A549 (cell line): ENCODE data around the gene TYW1. TPM values are rescaled to one million over a fixed set of nuclear protein-coding genes. Genes with fewer than 3 reads are reported as not detected.
A peak's percentile ranks its signal among the peaks of the same experiment; 100 is the strongest.

ENCODE experiments used
- ATAC-seq, 2 experiments: fragments of 200-7000 bp in 1 of 2; fragments of >200 bp in 1 of 2; cut with Nextera tagmentation in 1 of 2; cut with Tn5 transposase in 1 of 2; 3 replicates each; pipeline versions ENCODE4 v1.8.0 to v1.9.1; 2018 to 2020; ENCODE audit warnings: mild to moderate bottlenecking in 1 of 2, moderate library complexity in 1 of 2
- CTCF ChIA-PET: fragments of 300-600 bp; sonication (Branson Sonifier 250); formaldehyde crosslinking; extraction: SDS; loops from one replicate; lab custom pipeline; 2021; ENCODE audit warnings: antibody characterized with exemption, inconsistent platforms; lab: Yijun Ruan, JAX
- POLR2A ChIA-PET: fragments of 350-600 bp; formaldehyde crosslinking; extraction: SDS; loops from one replicate; lab custom pipeline; 2021; ENCODE audit warnings: antibody characterized with exemption, inconsistent platforms; lab: Yijun Ruan, JAX
- DNase-seq, 2 experiments: peaks; one replicate each; pipeline versions ENCODE4 v3.0.0 to v3.0.0-alpha.2; 2011 to 2016; ENCODE audit warnings: low read depth in 1 of 2, low spot score in 1 of 2
- FAIRE-seq: peaks from 2 replicates; lab custom pipeline; 2011; peaks lifted over from hg19 to GRCh38; lab: Jason Lieb, UNC
- H3K27ac ChIP-seq, 2 experiments: fragments of >200 bp; sonication (Bioruptor Twin); formaldehyde crosslinking; 3 replicates each; pipeline ENCODE4 v1.5.1; 2016 to 2017
- H3K4me1 ChIP-seq: fragments of >200 bp; sonication (Bioruptor Twin); formaldehyde crosslinking; 3 replicates; pipeline ENCODE4 v1.6.1; 2016
- H3K4me2 ChIP-seq: fragments of >200 bp; sonication (Bioruptor Twin); formaldehyde crosslinking; 3 replicates; pipeline ENCODE4 v1.6.1; 2016
- H3K4me3 ChIP-seq: fragments of >200 bp; sonication (Bioruptor Twin); formaldehyde crosslinking; 3 replicates; pipeline ENCODE4 v1.5.1; 2016
- H3K9me3 ChIP-seq: fragments of >200 bp; sonication (Bioruptor Twin); formaldehyde crosslinking; 3 replicates; pipeline ENCODE4 v1.6.1; 2016
- CBX8 ChIP-seq: fragments of 200-600 bp; sonication (generic); IDR thresholded peaks from 2 replicates; pipeline ENCODE4 v1.6.1; 2016
- CEBPB ChIP-seq, 2 experiments: fragments of >200 bp in 1 of 2; sonication (Bioruptor Twin) in 1 of 2; formaldehyde crosslinking in 1 of 2; IDR thresholded peaks; 2 replicates each; pipeline ENCODE4 v1.6.1; 2012 to 2016
- EHF ChIP-seq: fragments of 250-450 bp; sonication (Bioruptor Pico); IDR thresholded peaks from 2 replicates; pipeline ENCODE4 v1.5.0; 2020; ENCODE audit warnings: mild to moderate bottlenecking
- EHMT2 ChIP-seq: fragments of 200-600 bp; sonication (generic); IDR thresholded peaks from 2 replicates; pipeline ENCODE4 v1.6.1; 2016; ENCODE audit warnings: antibody characterized with exemption, low read depth, mild to moderate bottlenecking, moderate library complexity
- EP300 ChIP-seq, 2 experiments: fragments of >200 bp; sonication (Bioruptor Twin); formaldehyde crosslinking; IDR thresholded peaks; 2 replicates in 1 of 2; 3 replicates in 1 of 2; pipeline ENCODE4 v1.6.1; 2016 to 2017
- ESRRA ChIP-seq: fragments of 150-350 bp; IDR thresholded peaks from 2 replicates; pipeline ENCODE4 v1.6.1; 2014; ENCODE audit warnings: mild to moderate bottlenecking, low read length, borderline replicate concordance
- FOSB ChIP-seq: fragments of 250-450 bp; sonication (Bioruptor Pico); IDR thresholded peaks from 2 replicates; pipeline ENCODE4 v1.5.0; 2020; ENCODE audit warnings: mild to moderate bottlenecking, moderate library complexity
- FOSL2 ChIP-seq, 2 experiments: fragments of 450-650 bp in 1 of 2; fragments of >200 bp in 1 of 2; sonication (Bioruptor Twin) in 1 of 2; formaldehyde crosslinking; IDR thresholded peaks; 2 replicates each; pipeline versions ENCODE4 v1.5.0 to v1.6.1; 2016 to 2020; ENCODE audit warnings: mild to moderate bottlenecking in 1 of 2, moderate library complexity in 1 of 2
- HEYL ChIP-seq: fragments of 250-450 bp; sonication (Bioruptor Pico); IDR thresholded peaks from 2 replicates; pipeline ENCODE4 v1.8.0; 2021; ENCODE audit warnings: mild to moderate bottlenecking, moderate library complexity
- HOXB13 ChIP-seq: fragments of 250-450 bp; sonication (Bioruptor Pico); IDR thresholded peaks from 2 replicates; pipeline ENCODE4 v1.5.0; 2020; ENCODE audit warnings: low read depth, mild to moderate bottlenecking, moderate library complexity
- HOXB5 ChIP-seq: fragments of 250-450 bp; sonication (Bioruptor Pico); IDR thresholded peaks from 2 replicates; pipeline ENCODE4 v1.5.0; 2020; ENCODE audit warnings: mild to moderate bottlenecking, moderate library complexity
- KDM1A ChIP-seq: fragments of 200-600 bp; sonication (generic); IDR thresholded peaks from 2 replicates; pipeline ENCODE4 v1.6.1; 2016; ENCODE audit warnings: low read depth, mild to moderate bottlenecking
- KDM5A ChIP-seq: fragments of 200-600 bp; sonication (generic); IDR thresholded peaks from 2 replicates; pipeline ENCODE4 v1.6.1; 2016; ENCODE audit warnings: antibody characterized with exemption, mild to moderate bottlenecking
- MAFK ChIP-seq: fragments of 450-650 bp; IDR thresholded peaks from 2 replicates; pipeline ENCODE4 v1.6.1; 2014; ENCODE audit not compliant: partially characterized antibody
- NFE2L2 ChIP-seq: fragments of 150-350 bp; conservative IDR thresholded peaks from 2 replicates; pipeline ENCODE4 v1.6.1; 2014; ENCODE audit warnings: low read length
- NR3C1 ChIP-seq: fragments of >200 bp; sonication (Bioruptor Twin); formaldehyde crosslinking; IDR thresholded peaks from 3 replicates; pipeline ENCODE4 v1.6.1; 2017
- POLR2A ChIP-seq: IDR thresholded peaks from 2 replicates; pipeline ENCODE4 v1.6.1; 2012; ENCODE audit warnings: mild to moderate bottlenecking, low read length
- RNF2 ChIP-seq: fragments of 200-600 bp; sonication (generic); IDR thresholded peaks from 2 replicates; pipeline ENCODE4 v1.6.1; 2016; ENCODE audit warnings: low read depth, mild to moderate bottlenecking, antibody characterized with exemption, moderate library complexity, borderline replicate concordance
- SREBF2 ChIP-seq: fragments of 450-650 bp; IDR thresholded peaks from 2 replicates; pipeline ENCODE4 v1.6.1; 2014; ENCODE audit warnings: mild to moderate bottlenecking, moderate library complexity
- ZC3H11A ChIP-seq: fragments of 450-650 bp; IDR thresholded peaks from 2 replicates; pipeline ENCODE4 v1.6.1; 2014; ENCODE audit warnings: antibody characterized with exemption, mild to moderate bottlenecking
- WGBS: methylation state at CpG from one replicate; pipeline ENCODE4 v1.1.6; 2017; ENCODE audit errors: missing lambda C conversion rate; 5-methylcytosine and 5-hydroxymethylcytosine counted together
- polyA plus RNA-seq, 4 experiments: library from polyadenylated mRNA; depleted of rRNA in 3 of 4; stranded (reverse); fragments of >200 nt; fragmentation: RNase III in 1 of 4; extraction: RNeasy Plus Mini Kit Qiagen cat#74134 plus additional on column Dnase treatment in 1 of 4; gene quantifications; 2 replicates in 3 of 4; 3 replicates in 1 of 4; pipeline ENCODE4 v1.2.3, GENCODE V29; 2011 to 2017
- TF ChIP-seq, protein P1 (sequence below): fragments of 450-650 bp; IDR thresholded peaks from 2 replicates; pipeline ENCODE4 v1.6.1; 2014; ENCODE audit warnings: antibody characterized with exemption
- TF ChIP-seq, protein P2 (sequence below): fragments of >200 bp; sonication (Bioruptor Twin); formaldehyde crosslinking; IDR thresholded peaks from 2 replicates; pipeline ENCODE4 v1.6.1; 2016
- TF ChIP-seq, protein P3 (sequence below): fragments of 250-450 bp; sonication (Bioruptor Pico); IDR thresholded peaks from 2 replicates; pipeline ENCODE4 v1.5.0; 2020; ENCODE audit warnings: low read depth, mild to moderate bottlenecking, moderate library complexity
- TF ChIP-seq, protein P4 (sequence below): IDR thresholded peaks from 2 replicates; pipeline ENCODE4 v1.6.1; 2012; ENCODE audit warnings: low read depth, borderline replicate concordance

The TYW1 gene
- polyA plus RNA-seq, 2 of the 4 experiments (the other 2 are of a cell fraction), result 15.3 to 26.9 TPM

DNA sequence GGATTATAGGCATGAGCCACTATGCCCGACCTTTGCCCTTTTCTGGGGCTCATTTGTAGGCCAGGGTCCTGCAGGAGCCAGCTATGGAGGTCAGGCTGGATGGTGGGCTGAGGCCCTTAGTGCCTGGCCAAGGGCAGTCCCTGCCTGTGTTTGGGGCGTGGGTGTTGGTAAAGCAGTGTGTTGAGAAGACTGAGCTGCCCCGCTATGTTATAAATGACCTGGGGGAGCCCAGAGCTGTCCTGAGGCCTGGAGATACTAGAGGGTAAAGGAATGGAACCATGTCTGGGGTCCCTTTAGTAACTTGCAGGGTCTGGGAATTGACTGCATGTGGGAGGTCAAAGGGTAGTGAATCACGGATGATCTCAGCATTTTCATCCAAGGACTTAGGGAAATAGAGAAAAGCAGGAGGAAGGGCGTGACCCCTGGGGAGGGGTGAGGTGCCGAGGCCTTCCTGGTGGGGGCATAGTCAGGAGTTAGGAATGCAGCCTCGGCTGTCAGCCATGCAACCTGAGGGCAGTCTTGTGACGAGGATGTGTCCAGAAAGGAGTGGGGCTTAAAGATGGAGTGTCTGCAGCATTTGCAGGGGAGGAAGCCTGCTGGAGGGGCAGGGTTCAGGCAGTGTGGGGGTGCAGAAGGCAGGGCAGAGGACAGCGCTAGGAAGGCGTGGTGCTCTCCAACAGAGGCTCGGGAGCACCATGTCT is 44.1 kb upstream of the TYW1 start (continued):
- TF ChIP-seq EP300 (IDR thresholded peaks at IDR 0.05) (peak in 1 of 2 experiments; percentile 40; a peak in 1 of 5 replicates), KDM5A (no peak), FOSB (no peak), SREBF2 (no peak), ESRRA (peak; percentile 62; the same call in 1 of the 2 replicates), EHF (CRISPR knock-in tag) (no peak), MAFK (peak; percentile 29), CBX8 (no peak), HOXB13 (no peak), RNF2 (no peak), HOXB5 (CRISPR knock-in tag) (no peak)
- TF ChIP-seq, protein P1, sequence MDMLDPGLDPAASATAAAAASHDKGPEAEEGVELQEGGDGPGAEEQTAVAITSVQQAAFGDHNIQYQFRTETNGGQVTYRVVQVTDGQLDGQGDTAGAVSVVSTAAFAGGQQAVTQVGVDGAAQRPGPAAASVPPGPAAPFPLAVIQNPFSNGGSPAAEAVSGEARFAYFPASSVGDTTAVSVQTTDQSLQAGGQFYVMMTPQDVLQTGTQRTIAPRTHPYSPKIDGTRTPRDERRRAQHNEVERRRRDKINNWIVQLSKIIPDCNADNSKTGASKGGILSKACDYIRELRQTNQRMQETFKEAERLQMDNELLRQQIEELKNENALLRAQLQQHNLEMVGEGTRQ, result no peak
- TF ChIP-seq, protein P2, sequence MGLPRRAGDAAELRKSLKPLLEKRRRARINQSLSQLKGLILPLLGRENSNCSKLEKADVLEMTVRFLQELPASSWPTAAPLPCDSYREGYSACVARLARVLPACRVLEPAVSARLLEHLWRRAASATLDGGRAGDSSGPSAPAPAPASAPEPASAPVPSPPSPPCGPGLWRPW, result no peak

DNA sequence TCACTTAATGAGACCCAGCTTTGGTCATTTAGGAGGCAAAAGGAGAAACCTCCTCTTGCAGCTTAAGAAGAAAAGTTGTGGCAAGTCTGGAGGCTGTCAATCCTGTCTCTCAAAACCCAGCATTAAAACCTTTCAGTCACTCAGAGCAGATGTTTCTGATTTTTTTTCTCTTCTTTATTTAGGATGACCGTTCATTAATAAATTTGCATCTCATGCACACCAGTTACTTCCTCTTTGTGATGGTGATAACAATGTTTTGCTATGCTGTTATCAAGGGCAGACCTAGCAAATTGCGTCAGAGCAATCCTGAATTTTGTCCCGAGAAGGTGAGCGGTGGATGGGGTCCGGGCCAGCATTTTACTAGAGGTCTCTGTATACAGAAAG is 43.6 kb upstream of the TYW1 start:
- ChIA-PET CTCF (no interaction called here), POLR2A (interaction anchor here (1.2 kb wide), 1 partner anchor 108 kb away, joined by 3 read pairs; no protein-coding TSS in a partner anchor)
- peak overlapping the region; percentile 75 for H3K4me2 ChIP-seq
- TF ChIP-seq CEBPB (IDR thresholded peaks at IDR 0.05) (0 out of 4 replicates have a peak, but pooled peaks of 1 of the 2 experiments have one; percentile 11), EHMT2 (no peak), HOXB5 (CRISPR knock-in tag) (no peak)
- no peak overlapping the region for H3K4me3 ChIP-seq
- DNase-seq, result no peak
- peaks cover 23% of the 10 kb centered on the region for H3K4me1 ChIP-seq
- no peak for ATAC-seq
- H3K9me3 ChIP-seq, result no peaks in the 10 kb centered on the region
- 90% methylated on average over 5 of the region's 5 CpGs for WGBS
- FAIRE-seq, result no peak
- peak overlapping the region; percentile 73 to 93 for H3K27ac ChIP-seq

DNA sequence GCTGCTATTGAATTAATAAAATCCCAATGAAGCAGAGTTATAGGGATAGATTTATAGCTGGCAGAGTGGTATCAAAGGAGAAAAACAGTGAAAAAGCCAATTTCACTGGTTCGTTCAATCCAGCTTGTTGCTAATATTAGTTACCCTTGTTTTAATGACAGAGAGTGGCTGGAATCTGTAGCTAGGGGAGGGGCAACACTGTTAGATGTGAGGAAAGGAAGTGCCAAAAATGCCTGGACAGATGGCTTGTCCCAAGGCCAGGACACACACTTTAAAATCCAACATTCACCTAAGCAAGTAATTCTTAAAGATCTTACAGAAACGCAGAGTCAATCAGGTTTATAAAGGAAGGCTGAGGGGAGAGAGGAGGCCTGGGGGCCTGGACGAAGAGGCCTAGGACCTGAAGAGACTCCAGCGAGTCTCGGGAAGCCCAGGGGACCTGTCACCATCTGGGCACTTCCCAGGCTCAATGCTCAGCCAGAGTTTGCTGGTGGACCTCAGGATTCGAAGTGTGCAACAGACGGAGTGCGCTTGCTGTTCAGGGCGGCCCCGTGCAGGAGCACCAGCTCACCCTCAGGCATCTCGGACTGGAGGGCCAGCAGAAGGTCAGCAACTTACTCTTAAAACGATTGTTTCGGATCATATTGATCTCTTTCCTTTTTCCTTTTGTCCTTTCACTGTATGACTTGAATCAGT is 38.9 kb upstream of the TYW1 start:
- CTCF ChIA-PET, result interaction anchor here (1.2 to 1.3 kb wide), 2 partner anchors 11 to 19 kb away, joined by 3 read pairs; no protein-coding TSS in a partner anchor
- H3K4me2 ChIP-seq, result no peak overlapping the region
- DNase-seq (no peak), FAIRE-seq (no peak), ATAC-seq (no peak)
- 89% methylated on average over 13 of the region's 13 CpGs for WGBS
- H3K27ac ChIP-seq, result no peak overlapping the region
- no peak overlapping the region for H3K4me3 ChIP-seq
- H3K9me3 ChIP-seq, result no peaks in the 10 kb centered on the region
- H3K4me1 ChIP-seq, result peaks cover 9% of the 10 kb centered on the region
- POLR2A ChIA-PET, result interaction anchor here (0.9 kb wide), 1 partner anchor 38 kb away, joined by 3 read pairs; the partner anchor contains the start of gene SBDS
- no peak for TF ChIP-seq CEBPB (IDR thresholded peaks at IDR 0.05)
- TF ChIP-seq KDM1A, result no peak
- no peak for TF ChIP-seq NR3C1
- no peak for TF ChIP-seq FOSL2 (IDR thresholded peaks at IDR 0.05)
- no peak for TF ChIP-seq FOSL2 (CRISPR knock-in tag; IDR thresholded peaks at IDR 0.05)
- TF ChIP-seq ZC3H11A, result no peak
- no peak for TF ChIP-seq EP300 (IDR thresholded peaks at IDR 0.05)
- no peak for TF ChIP-seq POLR2A
- no peak for TF ChIP-seq HEYL (CRISPR knock-in tag)
- no peak for TF ChIP-seq NFE2L2
- no peak for TF ChIP-seq SREBF2
- no peak for TF ChIP-seq MAFK
- no peak for TF ChIP-seq RNF2
- TF ChIP-seq, protein P3, sequence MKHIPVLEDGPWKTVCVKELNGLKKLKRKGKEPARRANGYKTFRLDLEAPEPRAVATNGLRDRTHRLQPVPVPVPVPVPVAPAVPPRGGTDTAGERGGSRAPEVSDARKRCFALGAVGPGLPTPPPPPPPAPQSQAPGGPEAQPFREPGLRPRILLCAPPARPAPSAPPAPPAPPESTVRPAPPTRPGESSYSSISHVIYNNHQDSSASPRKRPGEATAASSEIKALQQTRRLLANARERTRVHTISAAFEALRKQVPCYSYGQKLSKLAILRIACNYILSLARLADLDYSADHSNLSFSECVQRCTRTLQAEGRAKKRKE (CRISPR knock-in tag), result no peak
- TF ChIP-seq, protein P4, sequence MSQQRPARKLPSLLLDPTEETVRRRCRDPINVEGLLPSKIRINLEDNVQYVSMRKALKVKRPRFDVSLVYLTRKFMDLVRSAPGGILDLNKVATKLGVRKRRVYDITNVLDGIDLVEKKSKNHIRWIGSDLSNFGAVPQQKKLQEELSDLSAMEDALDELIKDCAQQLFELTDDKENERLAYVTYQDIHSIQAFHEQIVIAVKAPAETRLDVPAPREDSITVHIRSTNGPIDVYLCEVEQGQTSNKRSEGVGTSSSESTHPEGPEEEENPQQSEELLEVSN, result no peak
